Activated naive CD4-positive, alpha-beta T cell (primary cell): ENCODE measurements around the gene SPINT3.
"Not testable (repeated sequence)": the region's sequence is repeated elsewhere in the genome, so short reads cannot be mapped to it uniquely, and the experiment has no call there.

Experiments used
- DNase-seq, 4 experiments: peaks; one replicate each; lab custom pipeline; 2025; lab: John Stamatoyannopoulos, UW

SPINT3 gene

GRCh38 chr20:45502561-45502960 lies 12.9 kb downstream of the SPINT3 start:
- no peak for DNase-seq

- DNase-seq, result no peak
These were observed 13.8 kb downstream of the SPINT3 start for GRCh38 chr20:45501600-45501999.

- DNase-seq, result no peak
These were observed 15.4 kb downstream of the SPINT3 start for GRCh38 chr20:45500022-45500421.

GRCh38 chr20:45497971-45498494 lies 17.4 kb downstream of the SPINT3 start:
- no peak for DNase-seq

- no peak for DNase-seq
These were observed 19.3 kb downstream of the SPINT3 start for GRCh38 chr20:45496166-45496565.

- DNase-seq, result no peak
These were observed 19.9 kb downstream of the SPINT3 start for GRCh38 chr20:45495501-45495941.

GRCh38 chr20:45489083-45489531 lies 26.3 kb downstream of the SPINT3 start:
- no peak for DNase-seq

- no peak for DNase-seq
These were observed 28.2 kb downstream of the SPINT3 start for GRCh38 chr20:45487231-45487635.

DNA sequence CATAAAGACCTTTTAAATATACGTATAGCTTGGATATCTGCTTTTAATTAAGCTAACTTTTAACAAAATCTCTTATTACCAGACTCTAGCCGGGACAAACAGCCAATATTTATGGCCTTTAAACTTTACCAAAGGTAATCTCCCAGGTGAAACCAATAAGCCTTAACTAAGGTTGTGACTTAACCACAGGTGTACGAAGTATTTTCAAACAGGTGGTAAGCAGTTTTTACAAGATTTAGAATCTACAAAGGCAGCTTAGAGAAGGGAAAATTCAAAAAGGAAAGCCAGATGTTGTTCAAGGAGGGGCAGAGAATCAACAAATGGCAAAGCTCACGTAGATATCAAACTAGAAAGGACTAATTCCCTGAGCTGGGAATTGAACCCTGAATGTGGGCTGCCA lies 30.0 kb downstream of the SPINT3 start:
- DNase-seq, result no peak

DNA sequence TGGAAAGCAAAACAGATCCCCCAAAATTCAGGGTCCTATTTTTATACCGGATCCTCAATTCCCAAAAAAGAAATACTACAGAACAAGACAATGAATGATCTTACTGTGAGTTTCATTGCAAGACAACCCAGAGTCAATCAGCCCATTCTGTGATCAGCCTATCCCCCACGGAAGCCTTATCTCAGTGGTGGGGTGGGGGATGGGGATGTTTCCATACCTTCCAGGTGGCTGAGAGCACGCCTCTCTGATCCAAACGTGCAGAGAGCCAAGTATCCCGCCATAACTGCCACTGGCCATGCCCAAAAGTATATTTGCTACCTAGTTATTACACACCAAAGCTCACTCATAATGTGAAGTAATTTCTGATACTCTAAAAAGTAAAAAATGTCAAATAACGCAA lies 30.7 kb downstream of the SPINT3 start:
- no peak for DNase-seq

DNA sequence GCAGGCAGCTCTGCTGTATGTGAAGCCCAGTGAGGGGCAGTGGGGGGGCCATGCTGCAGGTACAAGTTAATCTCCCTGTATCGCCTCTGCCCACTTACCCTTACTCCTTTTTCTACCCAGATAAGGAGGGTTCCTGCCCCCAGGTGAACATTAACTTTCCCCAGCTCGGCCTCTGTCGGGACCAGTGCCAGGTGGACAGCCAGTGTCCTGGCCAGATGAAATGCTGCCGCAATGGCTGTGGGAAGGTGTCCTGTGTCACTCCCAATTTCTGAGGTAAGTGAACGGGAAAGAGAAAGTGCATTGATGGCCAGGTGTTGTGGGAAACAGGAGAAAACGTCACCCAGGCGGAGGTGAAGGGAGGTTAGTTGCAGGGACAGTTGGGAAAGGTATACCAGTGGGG lies 35.6 kb downstream of the SPINT3 start:
- DNase-seq, result no peak

GRCh38 chr20:45477530-45478148 lies 37.8 kb downstream of the SPINT3 start:
- DNase-seq, result not testable (repeated sequence)

- not testable (repeated sequence) for DNase-seq
These were observed 43.1 kb downstream of the SPINT3 start for GRCh38 chr20:45472286-45472685.

GRCh38 chr20:45470937-45471336 lies 44.5 kb downstream of the SPINT3 start:
- DNase-seq, result no peak

DNA sequence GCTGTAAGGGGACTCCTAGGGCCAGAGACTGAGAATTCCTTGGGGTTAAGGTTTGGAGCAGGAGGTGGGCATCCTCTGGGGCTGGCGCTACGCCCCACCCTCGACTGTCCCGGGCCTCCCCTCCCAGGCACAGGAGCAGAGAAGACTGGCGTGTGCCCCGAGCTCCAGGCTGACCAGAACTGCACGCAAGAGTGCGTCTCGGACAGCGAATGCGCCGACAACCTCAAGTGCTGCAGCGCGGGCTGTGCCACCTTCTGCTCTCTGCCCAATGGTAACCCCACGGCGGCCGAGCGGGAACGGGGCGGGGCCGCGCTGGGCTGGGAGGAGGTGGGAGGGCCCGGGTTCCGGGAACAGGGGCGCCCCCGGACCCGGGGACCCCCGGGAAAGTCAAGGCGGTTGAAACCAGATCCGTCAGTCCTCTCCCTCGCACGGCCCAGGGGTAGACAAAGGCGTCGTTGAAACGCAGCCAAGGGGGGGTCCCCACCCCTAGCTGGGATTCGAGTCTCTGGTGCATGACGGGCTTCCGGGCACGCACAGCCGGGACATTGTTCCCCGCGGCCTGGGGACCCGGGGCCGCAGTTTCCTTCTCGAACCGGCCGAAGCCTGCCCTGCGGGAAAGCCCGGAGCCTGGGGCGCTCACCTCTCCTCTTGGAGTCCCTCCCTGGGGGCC lies 45.0 kb downstream of the SPINT3 start:
- DNase-seq, result no peak

DNA sequence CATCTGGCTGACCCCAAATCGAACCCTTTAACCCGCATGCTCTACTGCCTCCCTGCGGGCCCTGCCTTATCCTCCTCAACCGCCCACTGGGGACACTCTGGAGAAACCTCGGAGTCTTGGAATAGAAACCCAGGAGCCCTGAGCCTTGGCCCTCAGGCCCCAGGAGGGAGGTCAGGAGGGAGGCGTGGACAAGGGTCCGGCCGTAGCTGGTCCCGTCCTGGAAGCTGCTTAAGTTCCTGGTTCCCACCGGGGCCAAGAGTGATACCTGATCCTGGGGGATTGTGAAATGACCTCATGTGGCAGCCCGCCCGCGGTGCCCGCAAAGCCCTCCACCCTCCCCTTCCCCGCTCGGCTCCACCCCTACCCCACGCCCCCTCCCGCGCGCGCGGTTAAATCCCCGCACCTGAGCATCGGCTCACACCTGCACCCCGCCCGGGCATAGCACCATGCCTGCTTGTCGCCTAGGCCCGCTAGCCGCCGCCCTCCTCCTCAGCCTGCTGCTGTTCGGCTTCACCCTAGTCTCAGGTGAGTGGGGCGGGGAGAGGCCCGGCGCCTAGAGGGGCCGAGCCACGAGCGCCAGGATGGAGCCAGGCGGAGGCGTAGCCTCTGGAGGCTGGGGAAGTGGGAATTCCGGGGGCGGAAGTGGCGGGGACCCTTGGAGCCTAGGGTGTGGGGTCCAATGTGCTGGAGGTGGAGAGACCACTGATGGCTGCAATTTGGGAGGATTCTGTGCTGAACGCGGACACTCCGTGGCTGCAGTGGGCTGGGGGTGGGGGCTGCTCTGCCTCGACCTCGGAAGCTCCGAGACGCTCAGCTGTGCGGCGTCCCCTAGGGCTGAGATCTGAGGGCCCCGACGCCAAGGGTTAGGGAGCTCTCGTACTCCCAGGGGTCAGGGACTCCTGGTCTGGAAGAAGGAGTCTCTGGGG lies 45.8 kb downstream of the SPINT3 start, which contains the start of gene WFDC2:
TSS of gene WFDC2 (plus strand) at position 418 of the 926 bp plus-strand sequence. CDS start at position 447, 29 bp downstream.
- no peak for DNase-seq

- no peak for DNase-seq
These were observed 47.6 kb downstream of the SPINT3 start for GRCh38 chr20:45467861-45468260.

GRCh38 chr20:45467172-45467571 lies 48.2 kb downstream of the SPINT3 start:
- no peak for DNase-seq

DNA sequence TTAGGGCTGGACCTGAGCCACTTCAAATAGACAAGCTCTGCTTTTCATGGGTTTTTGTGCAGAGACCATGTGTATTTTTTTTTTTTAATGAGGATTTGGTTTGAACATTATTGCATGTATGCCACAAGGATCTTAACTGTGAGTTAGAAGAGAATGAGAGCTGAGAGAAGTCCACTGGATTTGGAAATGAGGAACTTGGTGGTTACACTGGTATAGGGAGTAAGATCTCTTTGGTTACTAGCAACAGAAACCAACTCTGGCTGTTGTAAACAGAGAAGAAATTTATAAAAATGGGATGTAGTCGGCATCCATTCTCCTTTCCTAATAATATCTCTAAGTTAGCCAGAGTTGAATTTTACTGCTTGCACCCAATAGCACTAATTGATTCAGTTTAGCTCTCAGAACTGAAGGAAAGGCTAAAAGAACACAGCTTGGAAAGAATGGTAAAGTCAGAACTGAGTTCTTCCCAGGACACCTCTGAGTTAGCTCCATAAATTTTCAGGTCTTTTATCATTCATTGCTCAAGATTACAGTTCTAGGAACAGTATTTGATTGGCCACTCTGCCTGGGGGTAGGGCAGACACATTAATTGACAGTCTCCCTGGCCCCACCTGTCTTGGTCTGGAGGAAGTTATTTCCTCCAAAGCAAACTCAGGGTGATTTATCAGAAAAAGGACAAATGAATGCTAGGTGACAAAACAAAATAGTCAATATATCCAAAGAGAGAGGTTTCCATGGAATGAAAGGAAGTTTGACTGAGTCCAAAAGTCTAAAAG lies 49.7 kb downstream of the SPINT3 start:
- DNase-seq, result no peak

DNA sequence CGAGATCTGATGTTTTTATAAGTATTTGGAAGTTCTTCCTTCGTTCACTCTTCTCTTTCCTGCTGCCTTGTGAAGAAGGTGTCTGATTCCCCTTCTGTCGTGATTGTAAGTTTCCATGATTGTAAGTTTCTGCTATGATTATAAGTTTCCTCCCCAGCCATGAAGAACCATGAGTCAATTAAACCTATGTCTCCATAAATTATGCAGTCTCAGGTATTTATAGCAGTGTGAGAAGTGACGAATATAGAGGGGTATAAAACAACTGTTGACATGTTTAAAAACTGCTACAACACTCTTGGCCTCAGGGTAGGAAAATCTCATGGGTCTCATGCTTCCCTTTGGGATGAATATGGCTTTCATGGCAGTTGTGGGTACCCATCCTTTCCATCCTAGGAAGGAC lies 51.7 kb downstream of the SPINT3 start:
- DNase-seq, result no peak

DNA sequence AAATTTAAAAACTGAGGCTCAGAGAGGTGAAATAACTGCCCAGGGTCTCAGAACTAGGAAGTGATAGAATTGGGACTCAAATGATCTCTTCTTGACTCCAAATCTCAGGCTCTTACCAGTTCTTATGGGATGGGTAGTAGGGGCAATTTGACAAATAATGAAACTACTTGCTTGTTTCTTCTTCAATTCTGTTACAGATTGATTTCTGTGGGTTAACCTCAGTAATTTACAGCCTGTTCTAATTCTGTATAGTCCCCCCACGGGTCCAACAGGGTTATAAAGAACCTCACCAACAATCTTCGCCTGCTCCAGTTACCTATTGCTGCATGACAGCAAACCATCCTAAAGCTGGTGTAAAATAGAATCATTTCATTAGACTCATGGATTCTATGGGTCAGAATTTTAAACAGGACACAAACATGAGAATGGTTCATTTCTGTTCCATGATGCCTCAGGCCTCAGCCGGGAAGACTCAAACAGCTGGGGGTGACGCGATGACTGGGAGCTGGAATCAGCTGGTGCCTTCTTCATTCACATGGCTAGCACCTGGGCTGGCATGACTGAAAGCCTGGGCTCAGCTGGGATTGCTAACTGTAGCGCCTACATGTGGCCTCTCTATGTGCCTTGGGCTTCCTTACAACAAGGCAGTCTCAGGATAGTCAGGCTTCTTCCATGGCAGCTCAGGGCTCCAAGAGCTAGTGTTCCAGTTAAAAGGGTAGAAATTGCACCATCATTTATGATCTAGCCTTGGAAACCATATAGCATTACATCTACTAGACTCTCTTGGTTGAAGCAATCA lies 52.5 kb downstream of the SPINT3 start:
- DNase-seq, result no peak
